ENCODE results near the gene MEPCE. TPM values are rescaled to one million over a fixed set of nuclear protein-coding genes. Genes with fewer than 3 reads are reported as not detected.
A peak's percentile ranks its signal among the peaks of the same experiment; 100 is the strongest.

The MEPCE gene
- total and polyA plus RNA-seq, 9 donors = 29.4 to 60.6 (median 44.7) TPM

GRCh38 chr7:100431286-100431735 lies 1.7 kb downstream of the MEPCE start:
- TF ChIP-seq CTCF (IDR thresholded peaks at IDR 0.05) = no peak
- TF ChIP-seq EP300 (IDR thresholded peaks at IDR 0.05) = no peak
- no peak for TF ChIP-seq POLR2A (IDR thresholded peaks at IDR 0.05)
- DNase-seq = peak in 3 of 5 donors; percentile 45 to 58 (median 57)
- Histone ChIP-seq H3K4me1 (ENCODE audit: insufficient read depth) (peaks cover 21% of the 10 kb centered on the region), H3K27me3 (no peaks in the 10 kb centered on the region), H3K9me3 (no peaks in the 10 kb centered on the region), H3K36me3 (no peaks in the 10 kb centered on the region), H3K27ac (no peak overlapping the region), H3K4me3 (peak overlapping the region; percentile 70)
- WGBS, 3 donors = 79 to 84% (median 80%) methylated on average over 23 of the region's 23 CpGs
- intact Hi-C loops (cut with DNase I) = no loop called here

- H3K4me1 ChIP-seq (ENCODE audit: insufficient read depth) = peaks cover 23% of the 10 kb centered on the region
- 60 to 82% (median 62%) methylated on average over 4 of the region's 4 CpGs for WGBS, 3 donors
- no peak overlapping the region for H3K4me3 ChIP-seq
- no peak for DNase-seq
- intact Hi-C loops (cut with DNase I) = no loop called here
- TF ChIP-seq CTCF (IDR thresholded peaks at IDR 0.05) = no peak
- TF ChIP-seq POLR2A (IDR thresholded peaks at IDR 0.05) = no peak
- TF ChIP-seq EP300 (IDR thresholded peaks at IDR 0.05) = no peak
- H3K27ac ChIP-seq = no peak overlapping the region
- no peaks in the 10 kb centered on the region for H3K36me3 ChIP-seq
- no peaks in the 10 kb centered on the region for H3K9me3 ChIP-seq
- no peaks in the 10 kb centered on the region for H3K27me3 ChIP-seq
Observed at GRCh38 chr7:100432053-100432452, 2.4 kb downstream of the MEPCE start.

- H3K9me3 ChIP-seq = no peaks in the 10 kb centered on the region
- no peaks in the 10 kb centered on the region for H3K36me3 ChIP-seq
- H3K4me1 ChIP-seq (ENCODE audit: insufficient read depth) = peaks cover 23% of the 10 kb centered on the region
- TF ChIP-seq POLR2A (IDR thresholded peaks at IDR 0.05) (no peak), CTCF (IDR thresholded peaks at IDR 0.05) (no peak), EP300 (IDR thresholded peaks at IDR 0.05) (no peak)
- no peak overlapping the region for H3K4me3 ChIP-seq
- intact Hi-C loops (cut with DNase I) = no loop called here
- no peaks in the 10 kb centered on the region for H3K27me3 ChIP-seq
- no peak overlapping the region for H3K27ac ChIP-seq
- WGBS, 3 donors = 83 to 86% (median 84%) methylated on average over 21 of the region's 21 CpGs
- no peak for DNase-seq
Observed at GRCh38 chr7:100432621-100433275, 3.1 kb downstream of the MEPCE start.

- no peak for DNase-seq
- TF ChIP-seq CTCF (IDR thresholded peaks at IDR 0.05) (no peak), POLR2A (IDR thresholded peaks at IDR 0.05) (no peak), EP300 (IDR thresholded peaks at IDR 0.05) (no peak)
- Histone ChIP-seq H3K27me3 (no peaks in the 10 kb centered on the region), H3K36me3 (no peaks in the 10 kb centered on the region), H3K4me3 (no peak overlapping the region), H3K27ac (no peak overlapping the region), H3K4me1 (ENCODE audit: insufficient read depth) (peaks cover 23% of the 10 kb centered on the region), H3K9me3 (no peaks in the 10 kb centered on the region)
- intact Hi-C loops (cut with DNase I) = no loop called here
- WGBS, 3 donors = 59 to 70% (median 69%) methylated on average over 4 of the region's 4 CpGs
Observed at GRCh38 chr7:100433276-100433591, 3.6 kb downstream of the MEPCE start.
